GM21825 (cell line): Measurements from ENCODE around the gene MAST4.

ENCODE experiments used
- ATAC-seq: cut with Tn5 transposase; IDR thresholded peaks from one replicate; pipeline ENCODE4 v1.9.1; 2021; ENCODE audit warnings: mild to moderate bottlenecking, moderate library complexity; ENCODE audit not compliant: unreplicated experiment

Gene MAST4

DNA sequence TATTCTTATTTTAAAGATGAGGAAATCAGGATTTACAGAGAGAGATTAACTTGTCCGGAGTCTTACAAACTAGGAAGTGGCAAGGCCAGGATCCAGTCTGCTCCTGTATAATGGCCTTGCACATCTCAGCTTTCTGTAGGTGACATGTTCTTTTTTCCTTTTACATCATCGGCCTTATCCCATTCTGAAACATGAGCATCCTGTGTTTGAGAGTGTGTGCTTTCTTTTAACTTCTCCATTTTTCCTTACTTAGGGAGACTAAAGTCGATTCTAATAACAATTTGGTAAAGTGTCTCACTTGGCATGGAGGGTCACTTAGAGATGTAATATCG, 385.8 kb downstream of the MAST4 start:
- no peak for ATAC-seq

DNA sequence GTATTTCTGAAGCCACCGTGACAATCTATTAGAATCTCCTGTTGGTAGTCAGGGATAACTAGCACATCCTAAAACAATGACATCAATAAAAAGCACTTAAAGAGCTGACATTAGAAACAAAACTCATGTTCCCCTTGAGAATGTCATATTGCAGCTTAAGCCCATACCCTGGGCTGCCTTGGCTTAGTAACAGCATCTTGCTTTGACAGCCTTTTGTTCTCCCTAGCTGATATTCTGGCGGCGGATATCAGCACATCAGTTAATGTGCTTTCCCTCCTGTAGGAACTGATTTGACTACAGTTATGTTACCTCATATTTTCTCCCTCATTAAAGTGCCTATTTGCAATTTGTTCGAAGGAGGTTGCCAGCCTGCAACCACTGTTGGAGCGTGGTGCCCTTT, 386.3 kb downstream of the MAST4 start:
- no peak for ATAC-seq

DNA sequence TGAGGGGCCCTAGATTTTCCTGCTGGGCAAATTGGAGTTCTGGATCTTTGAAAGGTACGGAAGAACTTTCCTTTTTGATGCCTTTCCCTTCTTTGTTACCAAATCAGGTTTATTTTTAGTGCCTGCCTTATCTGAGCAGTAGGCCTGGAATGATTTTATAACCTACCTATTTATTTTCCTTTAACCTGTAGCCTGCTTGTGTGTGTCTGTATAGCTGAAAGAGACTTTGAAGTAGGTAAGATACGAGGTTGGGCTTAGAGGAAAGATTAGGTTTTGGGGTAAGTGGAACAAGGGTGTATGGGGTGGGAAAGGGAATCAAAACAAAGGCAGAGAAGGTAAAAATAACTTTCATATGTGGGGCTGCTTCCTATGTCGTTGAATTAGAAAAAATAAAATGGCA, 389.2 kb downstream of the MAST4 start:
- no peak for ATAC-seq

DNA sequence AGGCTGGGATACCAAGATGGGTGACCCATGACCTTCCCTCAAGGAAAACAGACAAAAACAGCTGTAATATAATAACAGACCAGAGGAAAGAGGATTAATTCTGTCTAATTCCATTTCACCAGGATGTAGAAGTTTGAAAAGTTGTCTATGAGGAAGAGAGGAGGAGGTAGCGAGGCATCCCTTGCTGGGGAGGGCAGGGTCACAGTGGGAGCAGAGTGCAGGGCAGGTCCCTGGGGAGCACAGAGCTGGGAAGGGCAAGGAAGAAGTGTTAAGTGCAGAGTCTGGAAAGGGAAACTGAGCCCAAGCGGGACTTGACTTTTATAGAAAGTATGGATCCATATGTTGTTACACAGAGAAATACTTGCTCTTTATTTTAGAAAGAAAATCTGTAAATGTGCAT, 389.8 kb downstream of the MAST4 start:
- ATAC-seq = no peak

DNA sequence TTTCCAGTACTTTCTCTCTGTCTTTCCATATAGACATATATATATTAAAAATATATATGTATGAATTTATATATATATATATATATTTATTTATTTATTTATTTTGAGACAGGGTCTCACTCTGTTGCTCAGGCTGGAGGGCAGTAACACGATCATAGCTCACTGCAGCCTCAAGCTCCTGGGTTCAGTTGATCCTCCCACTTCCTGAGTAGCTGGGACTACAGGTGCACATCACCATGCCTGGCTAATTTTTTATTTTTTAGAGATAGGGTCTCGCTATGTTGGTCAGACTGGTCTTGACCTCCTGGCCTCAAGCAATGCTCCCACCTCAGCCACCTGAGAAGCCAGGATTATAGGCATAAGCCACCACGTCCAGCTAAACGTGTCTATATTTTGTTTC, 390.3 kb downstream of the MAST4 start:
- ATAC-seq = no peak

DNA sequence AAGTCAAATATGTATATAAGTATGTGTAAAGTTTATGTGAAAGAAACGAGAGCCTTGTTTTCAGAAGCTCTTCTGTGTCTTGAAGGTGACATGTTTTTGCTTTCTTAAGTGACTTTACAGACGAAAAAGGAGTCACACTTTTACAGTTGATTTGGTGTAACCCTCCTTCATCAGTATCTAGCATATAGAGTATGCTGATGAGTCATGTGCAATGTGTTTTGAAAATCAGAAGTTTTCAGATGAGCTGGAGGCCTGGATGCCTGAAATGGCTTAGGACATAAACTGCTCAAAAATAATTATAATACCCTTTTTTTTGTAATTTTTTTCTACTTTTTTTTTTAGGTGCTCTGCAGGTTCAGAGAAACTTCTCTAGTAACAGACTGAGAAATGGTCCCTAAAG, 390.9 kb downstream of the MAST4 start:
- no peak for ATAC-seq

DNA sequence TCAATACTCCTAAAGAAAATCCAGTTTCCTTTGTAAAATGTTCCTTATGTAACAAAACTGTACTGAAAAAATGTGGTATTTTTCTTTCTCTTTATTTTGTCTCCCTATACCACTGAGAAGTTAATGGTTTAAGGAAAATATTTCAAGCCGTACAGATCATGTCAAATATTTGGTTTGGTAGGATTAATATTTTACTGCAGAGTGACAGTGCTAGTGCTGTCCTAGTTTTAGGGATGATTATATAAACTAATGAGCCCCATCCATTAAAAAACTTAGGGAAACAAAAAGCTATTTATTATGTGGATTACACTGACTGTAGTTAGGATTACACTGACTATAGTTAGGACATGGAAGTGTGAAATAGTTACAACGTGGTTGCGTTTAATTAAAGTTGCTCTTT, 391.3 kb downstream of the MAST4 start:
- no peak for ATAC-seq

DNA sequence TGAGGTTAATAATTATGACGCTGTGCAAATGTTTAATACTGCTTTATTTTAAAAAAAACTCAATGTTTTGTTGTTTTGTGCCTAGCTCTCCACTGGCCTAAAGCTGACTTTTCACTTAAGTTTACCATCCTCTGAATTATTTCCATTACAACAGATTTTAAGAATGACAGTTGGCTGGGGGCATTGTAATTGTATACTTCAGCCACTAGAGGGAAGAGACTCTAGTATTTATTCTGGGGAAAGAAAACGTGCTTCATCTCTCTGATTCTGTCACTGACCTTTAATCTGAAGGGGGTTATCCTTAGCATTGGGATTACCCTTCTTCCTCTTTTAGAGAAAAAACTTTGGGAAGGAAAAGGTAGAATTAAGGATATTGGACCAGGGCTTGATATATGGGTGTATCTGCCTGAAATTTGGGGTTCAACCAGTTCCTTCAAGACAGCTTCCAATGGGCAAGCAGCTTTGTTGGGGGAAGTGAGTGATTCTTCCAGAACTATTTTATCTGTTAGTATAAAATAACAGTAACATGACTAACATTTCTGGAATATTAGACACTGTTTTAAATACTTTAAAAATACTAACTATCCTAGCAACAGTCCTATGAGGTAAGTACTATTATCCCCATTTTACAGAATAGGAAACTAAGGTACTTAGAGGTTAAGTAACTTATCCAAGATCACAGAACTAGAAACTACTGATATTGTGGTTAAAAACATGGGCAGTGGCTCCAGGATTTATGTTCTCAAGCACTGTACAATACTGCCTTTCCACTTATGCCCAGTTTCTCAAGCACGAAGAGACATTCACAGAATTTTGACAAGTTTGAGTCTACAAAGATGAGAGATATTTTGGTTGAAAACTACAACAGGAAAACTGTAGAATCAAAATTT, 392.0 kb downstream of the MAST4 start:
- ATAC-seq = peak; percentile 88

DNA sequence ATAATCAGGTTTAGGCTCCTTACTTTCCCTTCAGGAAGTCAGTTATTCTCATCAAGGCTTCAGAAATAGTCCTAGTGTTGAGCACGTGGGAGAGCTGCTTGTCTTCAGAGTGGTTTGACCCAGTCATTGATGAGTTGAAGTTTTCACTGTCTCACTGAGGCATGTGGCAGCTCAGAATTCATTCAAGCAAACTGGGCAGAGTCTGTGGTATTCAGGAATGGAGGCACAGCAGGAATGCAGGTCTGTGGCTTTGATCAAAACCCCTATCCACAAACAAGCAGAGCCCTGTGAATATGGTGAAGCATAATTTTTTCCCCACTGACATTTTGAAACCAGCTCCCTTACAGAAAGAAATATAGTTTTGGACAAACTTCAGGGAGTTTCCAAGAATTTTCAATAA, 393.1 kb downstream of the MAST4 start:
- no peak for ATAC-seq

DNA sequence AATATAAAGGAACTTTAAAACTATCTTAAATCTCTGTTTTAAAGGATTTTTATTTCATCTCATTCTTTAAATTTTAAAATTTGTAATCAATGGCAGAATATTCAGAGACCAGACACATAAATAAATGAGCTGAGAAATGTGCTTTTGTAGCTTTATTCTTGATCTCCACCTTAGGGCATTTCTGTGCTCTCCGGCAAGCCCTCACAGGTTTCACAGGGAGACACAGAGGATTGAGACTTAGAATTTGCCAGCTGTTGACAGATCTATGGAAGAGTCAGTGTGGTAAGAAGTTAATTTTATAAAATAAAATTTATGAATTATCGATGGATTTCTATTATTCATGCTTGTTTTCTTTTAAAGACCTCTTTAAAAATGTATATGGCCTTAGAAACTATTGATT, 393.6 kb downstream of the MAST4 start:
- no peak for ATAC-seq

DNA sequence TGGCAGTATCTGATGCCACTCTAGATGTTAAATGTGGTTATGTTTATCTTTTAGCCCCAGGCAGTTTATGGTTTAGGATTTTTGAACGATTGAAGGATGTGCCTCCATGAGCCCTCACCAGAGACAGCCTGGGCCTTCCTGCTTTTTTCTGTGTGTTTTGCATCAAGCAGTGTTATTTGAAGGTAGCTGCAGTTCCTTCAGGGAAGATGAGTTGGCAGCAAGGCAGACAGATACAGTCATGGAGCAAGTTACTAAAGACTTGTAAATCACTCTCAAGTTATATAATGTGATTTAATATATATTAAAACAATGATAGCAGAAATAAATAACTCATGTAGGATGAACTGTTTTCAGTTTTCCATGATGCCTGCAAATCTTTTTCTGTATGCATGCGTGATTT, 395.6 kb downstream of the MAST4 start:
- no peak for ATAC-seq

DNA sequence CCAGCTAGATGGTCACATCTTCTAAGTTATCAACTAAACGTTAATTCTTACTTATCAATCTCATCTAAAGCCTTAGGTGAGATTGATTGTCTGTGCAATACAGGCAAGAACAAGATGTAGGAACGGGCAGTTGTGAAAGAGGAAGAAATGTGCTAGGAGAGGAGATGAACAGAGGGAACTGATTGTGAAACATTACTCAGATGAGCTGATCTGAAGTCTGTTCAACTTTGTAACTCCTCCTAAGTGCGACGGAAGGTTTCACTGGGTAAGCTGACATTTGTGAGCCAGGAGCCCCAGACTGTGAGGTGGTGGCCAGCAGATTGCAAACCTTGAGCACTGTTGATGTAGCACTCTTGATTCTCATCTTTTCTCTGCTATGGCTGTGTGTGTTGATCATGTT, 396.4 kb downstream of the MAST4 start:
- ATAC-seq = no peak

DNA sequence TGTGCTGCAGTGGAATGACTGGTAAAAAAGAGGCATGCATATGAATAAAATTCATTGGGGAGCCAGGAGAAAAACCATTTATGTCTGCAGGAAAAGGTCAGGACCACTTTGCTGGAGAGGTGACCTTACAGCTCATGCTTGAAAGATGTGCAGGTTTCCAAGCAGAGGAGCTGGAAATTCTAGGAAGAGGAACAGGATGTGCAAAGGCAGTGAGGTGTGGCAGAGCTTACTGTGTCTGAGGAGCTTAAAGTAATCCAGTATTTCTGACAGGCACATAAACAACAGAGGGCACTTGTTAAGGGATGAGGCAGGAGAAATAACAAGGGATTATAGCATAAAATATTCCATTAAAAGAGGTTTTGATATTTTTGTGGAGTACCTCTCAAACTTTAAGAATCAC, 397.3 kb downstream of the MAST4 start:
- ATAC-seq = no peak

DNA sequence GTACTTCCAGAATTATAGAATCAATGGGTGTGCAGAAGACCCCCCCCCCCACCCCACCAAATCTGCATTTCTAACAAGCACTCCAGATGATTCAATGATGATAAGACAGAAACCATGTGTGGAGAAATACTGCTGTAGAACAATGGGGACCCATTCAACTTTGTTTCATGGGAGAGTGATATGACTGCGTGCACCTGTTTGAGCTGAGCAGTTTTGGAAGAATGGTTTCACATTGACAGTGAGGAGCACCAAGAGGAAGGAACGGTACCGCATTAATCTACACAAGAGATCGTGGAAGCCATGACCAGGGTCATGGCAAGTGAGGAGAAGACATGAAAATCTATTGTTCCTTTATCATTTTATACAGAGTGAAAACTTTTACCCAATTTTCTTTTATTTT, 397.7 kb downstream of the MAST4 start:
- ATAC-seq = no peak

DNA sequence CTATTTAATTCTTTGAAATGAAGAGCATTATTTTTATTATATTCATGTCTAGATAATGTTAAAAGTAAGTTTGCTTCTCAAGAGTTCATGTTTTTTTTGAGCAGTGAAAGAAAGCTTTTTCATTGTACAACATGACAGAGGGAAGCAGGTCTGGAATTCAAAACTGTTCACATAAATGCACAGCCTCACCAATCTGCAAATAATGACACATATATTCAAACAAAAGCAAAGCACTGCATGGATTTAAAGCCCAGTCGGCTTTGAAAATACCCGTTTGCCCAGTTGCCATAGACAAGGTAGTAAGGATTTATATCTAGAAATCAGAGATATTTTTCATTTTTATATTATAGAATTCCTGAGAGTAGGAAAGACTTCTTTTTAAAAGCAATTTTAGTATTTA, 398.6 kb downstream of the MAST4 start:
- no peak for ATAC-seq

DNA sequence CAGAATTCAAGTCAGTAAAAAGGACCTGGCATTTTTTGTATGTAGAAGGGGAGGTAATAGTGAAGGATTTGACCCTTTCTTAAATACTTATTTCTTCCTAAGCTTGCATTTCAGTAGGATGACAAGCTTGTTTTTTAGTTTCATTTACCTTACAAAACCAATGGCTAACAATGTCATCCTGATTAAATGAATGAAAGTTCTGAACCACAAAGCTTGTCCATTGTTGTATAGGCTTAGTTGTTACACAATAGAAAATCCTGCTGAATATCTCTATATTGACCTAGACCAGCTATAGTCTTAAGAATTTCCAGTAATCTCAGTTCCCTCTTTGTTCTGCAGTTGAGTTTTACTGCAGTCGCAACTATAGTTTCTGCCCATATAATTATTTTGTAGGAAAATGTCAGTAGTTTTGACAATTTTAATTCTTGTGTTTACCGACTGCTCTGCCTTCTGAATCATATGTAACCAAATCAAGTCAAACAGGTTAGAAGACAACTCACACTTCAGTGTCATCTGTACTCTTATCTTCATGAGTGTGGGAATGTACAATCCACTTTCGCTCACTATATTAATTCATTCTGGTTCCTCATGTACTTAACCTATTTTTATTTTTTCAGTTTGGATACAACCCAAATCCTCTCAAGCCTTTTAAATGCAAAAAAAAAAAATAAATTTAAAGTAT, 404.7 kb downstream of the MAST4 start:
- no peak for ATAC-seq

DNA sequence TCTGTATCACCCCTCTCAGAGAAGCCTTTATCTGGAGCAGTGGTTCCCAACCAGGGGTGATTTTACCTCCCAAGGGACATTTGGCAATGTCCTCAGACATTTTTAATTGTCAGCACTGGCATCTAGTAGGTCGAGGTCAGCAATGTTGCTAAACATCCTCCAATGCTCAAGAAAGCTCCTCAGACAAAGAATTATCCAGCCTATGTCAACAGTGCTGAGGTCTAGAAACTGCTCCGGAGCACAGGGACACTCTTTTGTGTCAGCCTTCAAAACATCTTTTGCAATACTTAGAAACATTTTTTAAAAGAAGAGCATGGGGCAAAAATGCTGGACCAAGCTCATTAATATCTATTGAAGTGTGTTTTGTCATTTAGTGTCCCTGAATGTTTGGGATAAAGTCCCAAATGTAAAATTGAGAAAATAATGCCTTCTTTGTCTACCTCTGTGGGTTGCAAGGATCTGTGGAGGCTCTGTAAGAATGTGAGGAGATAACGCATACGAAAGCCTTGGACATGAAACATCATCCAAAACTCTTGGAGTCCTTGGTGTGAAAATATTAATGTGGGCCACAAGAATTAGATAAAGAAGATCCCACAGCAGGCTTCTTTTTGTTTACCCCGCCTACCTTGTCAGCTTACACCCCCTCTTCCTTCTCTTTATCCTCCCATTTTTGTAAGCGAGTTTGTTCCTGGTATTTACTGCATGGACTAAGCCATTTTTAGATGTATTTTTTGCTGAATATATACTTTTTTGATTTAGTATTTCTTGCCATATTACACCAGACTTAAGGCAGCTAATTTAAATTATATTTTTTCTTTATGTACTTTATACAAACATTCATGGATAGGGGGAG, 406.9 kb downstream of the MAST4 start:
- no peak for ATAC-seq

DNA sequence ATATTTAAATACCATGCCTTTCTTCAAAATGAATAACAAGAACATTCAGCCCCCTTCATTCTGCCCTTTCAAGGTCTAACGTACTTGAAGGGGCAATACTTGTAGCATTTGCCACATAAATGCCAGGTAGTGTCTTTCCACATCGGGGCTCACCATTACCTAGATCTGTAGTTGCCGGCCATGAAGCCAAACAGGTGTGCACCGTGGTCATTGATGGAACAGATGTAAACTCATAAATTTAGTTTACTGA, 407.4 kb downstream of the MAST4 start:
- no peak for ATAC-seq

DNA sequence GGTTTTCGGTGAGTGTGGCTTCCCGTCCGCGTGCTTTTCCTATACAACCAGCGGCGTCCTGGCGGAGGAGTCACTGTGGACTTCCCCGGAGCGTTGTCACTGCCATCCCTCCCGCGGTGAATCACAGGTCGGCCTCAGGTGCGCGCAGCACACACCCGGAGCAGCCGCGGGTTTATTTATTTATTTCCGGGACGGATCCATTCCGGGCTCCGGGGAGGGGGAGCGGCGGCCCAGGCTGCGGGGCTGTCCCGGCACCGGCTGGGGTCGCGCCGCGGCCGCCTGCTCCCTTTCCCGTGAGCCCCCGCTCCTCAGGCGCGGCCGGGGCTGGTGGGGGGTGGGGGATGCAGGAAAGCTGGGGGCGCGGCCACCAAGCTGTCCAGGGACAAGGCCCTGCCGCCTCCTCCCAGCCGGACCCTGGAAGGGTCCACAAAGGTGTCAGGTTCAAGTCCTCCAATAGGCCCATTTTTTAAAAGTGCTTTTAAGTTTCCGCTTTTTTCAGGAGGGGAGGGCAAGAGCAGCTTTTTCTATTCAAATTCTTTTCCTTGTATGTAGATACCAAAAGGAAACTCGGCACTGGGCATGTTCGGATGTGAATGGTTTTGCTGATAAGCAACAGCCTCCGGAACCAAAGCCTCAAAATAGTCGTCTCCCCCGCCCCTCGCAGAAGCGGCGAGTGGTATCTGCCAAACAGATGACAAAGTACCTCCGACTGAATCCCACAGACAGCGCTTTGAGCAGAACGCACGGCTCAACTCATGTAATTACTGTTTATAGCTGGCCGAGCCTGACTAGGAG, 407.9 kb downstream of the MAST4 start:
- ATAC-seq = peak; percentile 63

DNA sequence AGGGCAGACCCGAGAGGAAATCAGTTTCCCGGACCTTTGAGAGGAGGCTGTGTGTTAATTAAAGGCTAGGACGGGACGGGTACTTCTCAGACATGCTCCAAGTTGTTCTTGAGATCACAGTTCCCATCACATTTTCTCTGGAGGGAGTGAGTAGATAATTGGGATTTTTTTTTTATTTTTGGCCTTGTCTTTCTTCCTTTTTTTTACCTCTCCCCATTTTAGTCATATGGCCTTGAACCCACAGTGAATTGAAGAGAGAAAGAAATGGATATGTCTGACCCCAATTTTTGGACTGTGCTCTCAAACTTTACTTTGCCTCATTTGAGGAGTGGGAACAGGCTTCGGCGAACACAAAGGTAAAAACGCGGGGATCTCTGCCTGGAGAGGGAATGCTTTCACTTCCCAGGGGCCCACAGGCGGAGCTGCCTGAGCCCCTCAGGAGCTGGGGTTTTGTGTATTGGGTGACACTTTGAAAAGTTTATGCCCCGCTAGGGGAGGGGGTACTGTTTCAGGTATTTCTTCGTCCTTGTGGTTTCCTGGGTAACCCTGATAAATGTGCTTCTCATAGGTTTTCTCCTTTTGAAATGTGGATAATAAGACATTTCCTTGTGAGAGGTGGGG, 408.6 kb downstream of the MAST4 start:
- ATAC-seq = no peak
